Ishikawa (cell line): ENCODE results near the gene SEMA5A.

Source experiments
- CEBPB ChIP-seq: IDR thresholded peaks from 2 replicates; pipeline ENCODE4 v1.6.1; 2012
- CREB1 ChIP-seq: IDR thresholded peaks from 2 replicates; pipeline ENCODE4 v1.6.1; 2012; ENCODE audit warnings: low read depth
- EGR1 ChIP-seq: IDR thresholded peaks from 2 replicates; pipeline ENCODE4 v1.6.1; 2012
- EP300 ChIP-seq: IDR thresholded peaks from 2 replicates; pipeline ENCODE4 v1.6.1; 2012; ENCODE audit warnings: borderline replicate concordance
- FOXM1 ChIP-seq: IDR thresholded peaks from 2 replicates; pipeline ENCODE4 v1.6.1; 2012; ENCODE audit warnings: low read depth, borderline replicate concordance
- MAX ChIP-seq: IDR thresholded peaks from 2 replicates; pipeline ENCODE4 v1.6.1; 2012
- RAD21 ChIP-seq: IDR thresholded peaks from 2 replicates; pipeline ENCODE4 v1.6.1; 2012; ENCODE audit warnings: low read depth
- REST ChIP-seq: IDR thresholded peaks from 2 replicates; pipeline ENCODE4 v1.6.1; 2012; ENCODE audit warnings: low read depth, mild to moderate bottlenecking
- TAF1 ChIP-seq: IDR thresholded peaks from 2 replicates; pipeline ENCODE4 v1.6.1; 2012; ENCODE audit warnings: low read depth, mild to moderate bottlenecking
- TCF12 ChIP-seq: IDR thresholded peaks from 2 replicates; pipeline ENCODE4 v1.6.1; 2012; ENCODE audit warnings: low read depth
- USF1 ChIP-seq: IDR thresholded peaks from 2 replicates; pipeline ENCODE4 v1.6.1; 2012
- YY1 ChIP-seq: IDR thresholded peaks from 2 replicates; pipeline ENCODE4 v1.6.1; 2012; ENCODE audit warnings: low read depth
- ZBTB7A ChIP-seq: IDR thresholded peaks from 2 replicates; pipeline ENCODE4 v1.6.1; 2012; ENCODE audit warnings: low read depth

- TF ChIP-seq REST, result no peak
- no peak for TF ChIP-seq MAX
- no peak for TF ChIP-seq RAD21
- TF ChIP-seq CREB1, result no peak
- no peak for TF ChIP-seq YY1
- TF ChIP-seq USF1, result no peak
- no peak for TF ChIP-seq FOXM1
- TF ChIP-seq EP300, result no peak
- TF ChIP-seq EGR1, result no peak
- no peak for TF ChIP-seq TAF1
- no peak for TF ChIP-seq TCF12
- no peak for TF ChIP-seq CEBPB
- no peak for TF ChIP-seq ZBTB7A
These were observed 62.6 kb downstream of the SEMA5A start for GRCh38 chr5:9483243-9483642.
